H1 (cell line): Measurements from ENCODE around the gene HRH1. TPM values are rescaled to one million over a fixed set of nuclear protein-coding genes. Genes with fewer than 3 reads are reported as not detected.

Experiments
- CTCF ChIA-PET: fragments of 300-600 bp; sonication (Branson Sonifier 250); formaldehyde crosslinking; loops from one replicate; lab custom pipeline; 2021; ENCODE audit not compliant: partially characterized antibody; lab: Charles Lee
- POLR2A ChIA-PET: fragments of 300-600 bp; sonication (Branson Sonifier 250); formaldehyde crosslinking; loops from one replicate; lab custom pipeline; 2021; ENCODE audit warnings: inconsistent platforms; ENCODE audit not compliant: partially characterized antibody; lab: Charles Lee
- DNase-seq, 2 experiments: peaks; one replicate each; pipeline versions ENCODE4 v3.0.0 to v3.0.0-alpha.2; 2010 to 2022; ENCODE audit warnings: low spot score in 2 of 2, low read depth in 1 of 2, mixed read lengths in 1 of 2
- FAIRE-seq: peaks from 2 replicates; lab custom pipeline; 2011; peaks lifted over from hg19 to GRCh38; lab: Jason Lieb, UNC
- H2AFZ ChIP-seq: 2 replicates; pipeline ENCODE4 v1.8.1; 2012; ENCODE audit warnings: low read length, inconsistent platforms
- H2AK5ac ChIP-seq: 2 replicates; pipeline ENCODE4 v1.6.1; 2013; ENCODE audit warnings: low read depth, low read length
- H2BK120ac ChIP-seq: replicated peaks from 2 replicates; pipeline ENCODE3; 2013; ENCODE audit warnings: low read depth, low read length, inconsistent platforms
- H2BK12ac ChIP-seq: 2 replicates; pipeline ENCODE4 v1.6.1; 2013; ENCODE audit warnings: low read depth, low read length
- H2BK15ac ChIP-seq: 2 replicates; pipeline ENCODE4 v1.6.1; 2013; ENCODE audit warnings: low read length
- H2BK20ac ChIP-seq: 2 replicates; pipeline ENCODE4 v1.6.1; 2013; ENCODE audit warnings: low read length
- H2BK5ac ChIP-seq: 2 replicates; pipeline ENCODE4 v1.6.1; 2013; ENCODE audit warnings: low read depth, low read length
- H3K14ac ChIP-seq: 2 replicates; pipeline ENCODE4 v1.6.1; 2013; ENCODE audit warnings: inconsistent platforms; ENCODE audit not compliant: insufficient read length
- H3K18ac ChIP-seq: 2 replicates; pipeline ENCODE4 v1.6.1; 2013; ENCODE audit warnings: low read length; ENCODE audit errors: extremely low read depth
- H3K23ac ChIP-seq: 2 replicates; pipeline ENCODE4 v1.6.1; 2013; ENCODE audit warnings: inconsistent platforms; ENCODE audit not compliant: insufficient read length
- H3K23me2 ChIP-seq: 2 replicates; pipeline ENCODE4 v1.6.1; 2013; ENCODE audit warnings: low read depth, low read length
- H3K27ac ChIP-seq: 2 replicates; pipeline ENCODE4 v1.6.1; 2011; ENCODE audit warnings: low read depth, low read length, inconsistent platforms
- H3K27me3 ChIP-seq, 4 experiments: replicated peaks in 1 of 4; 1 replicate in 1 of 4; 2 replicates in 3 of 4; pipeline versions ENCODE4 v1.6.1 to v1.8.1; 2011 to 2013; ENCODE audit warnings: low read length in 3 of 4, mild to moderate bottlenecking in 3 of 4, inconsistent platforms in 2 of 4, mixed read lengths in 2 of 4, moderate library complexity in 1 of 4; ENCODE audit not compliant: control insufficient read depth in 3 of 4, insufficient read depth in 3 of 4; ENCODE audit errors: extremely low read depth in 1 of 4
- H3K36me3 ChIP-seq, 4 experiments: 2 replicates each; pipeline versions ENCODE4 v1.6.1 to v1.8.1; 2011 to 2013; ENCODE audit warnings: mild to moderate bottlenecking in 4 of 4, low read length in 3 of 4, moderate library complexity in 2 of 4, control low read depth in 1 of 4, inconsistent platforms in 1 of 4; ENCODE audit not compliant: insufficient read depth in 4 of 4, control insufficient read depth in 2 of 4
- H3K4ac ChIP-seq: replicated peaks from 2 replicates; pipeline ENCODE3; 2013; ENCODE audit warnings: low read length, low read depth, mixed read lengths, inconsistent platforms; ENCODE audit not compliant: insufficient read length
- H3K4me1 ChIP-seq, 4 experiments: replicated peaks in 1 of 4; 1 replicate in 1 of 4; 2 replicates in 3 of 4; pipeline versions ENCODE4 v1.6.1 to v1.8.1; 2011 to 2013; ENCODE audit warnings: low read length in 3 of 4, inconsistent platforms in 2 of 4, mixed read lengths in 1 of 4; ENCODE audit not compliant: insufficient read depth in 4 of 4, control insufficient read depth in 3 of 4
- H3K4me2 ChIP-seq, 2 experiments: 2 replicates each; pipeline versions ENCODE4 v1.6.1 to v1.8.1; 2011 to 2013; ENCODE audit warnings: low read depth in 2 of 2, low read length in 2 of 2, control low read depth in 1 of 2, inconsistent platforms in 1 of 2, mild to moderate bottlenecking in 1 of 2; ENCODE audit not compliant: insufficient read depth in 1 of 2
- H3K4me3 ChIP-seq, 4 experiments: fragments of 200-600, 300-600 bp in 1 of 4; sonication (generic), shearing (Covaris generic), sonication (Bioruptor Twin) in 1 of 4; 2 replicates each; pipeline versions ENCODE4 v1.5.1 to v1.8.1; 2011 to 2016; ENCODE audit warnings: low read length in 4 of 4, low read depth in 3 of 4, control low read depth in 2 of 4, inconsistent platforms in 2 of 4, mild to moderate bottlenecking in 2 of 4, mixed read lengths in 1 of 4, moderate library complexity in 1 of 4; ENCODE audit not compliant: insufficient read depth in 2 of 4; ENCODE audit errors: extremely low read depth in 1 of 4
- H3K56ac ChIP-seq: replicated peaks from 2 replicates; pipeline ENCODE3; 2013; ENCODE audit warnings: low read depth, mild to moderate bottlenecking, mixed read lengths, low read length, inconsistent platforms; ENCODE audit not compliant: insufficient read length
- H3K79me1 ChIP-seq: 2 replicates; pipeline ENCODE4 v1.6.1; 2013; ENCODE audit warnings: low read depth, low read length, control low read depth
- H3K79me2 ChIP-seq, 2 experiments: 2 replicates each; pipeline versions ENCODE4 v1.6.1 to v1.8.1; 2012 to 2013; ENCODE audit warnings: low read length in 2 of 2, mild to moderate bottlenecking in 2 of 2, inconsistent platforms in 1 of 2; ENCODE audit not compliant: insufficient read depth in 2 of 2, control insufficient read depth in 1 of 2
- H3K9ac ChIP-seq, 4 experiments: replicated peaks in 1 of 4; 1 replicate in 1 of 4; 2 replicates in 3 of 4; pipeline versions ENCODE4 v1.6.1 to v1.8.1; 2011 to 2013; ENCODE audit warnings: low read depth in 3 of 4, low read length in 3 of 4, control low read depth in 2 of 4, mild to moderate bottlenecking in 2 of 4, moderate library complexity in 2 of 4, inconsistent platforms in 1 of 4; ENCODE audit errors: extremely low read depth in 1 of 4
- H3K9me3 ChIP-seq, 2 experiments: 2 replicates each; pipeline versions ENCODE4 v1.6.1 to v1.8.1; 2012 to 2013; ENCODE audit warnings: mild to moderate bottlenecking in 2 of 2, moderate library complexity in 2 of 2, control low read depth in 1 of 2, inconsistent platforms in 1 of 2, low read depth in 1 of 2, low read length in 1 of 2, mixed read lengths in 1 of 2; ENCODE audit not compliant: insufficient read depth in 2 of 2
- H4K20me1 ChIP-seq, 2 experiments: replicated peaks in 1 of 2; 2 replicates each; pipeline versions ENCODE3 to v1.8.1; 2011 to 2013; ENCODE audit warnings: inconsistent platforms in 2 of 2, low read length in 2 of 2, mild to moderate bottlenecking in 1 of 2; ENCODE audit not compliant: insufficient read depth in 2 of 2, control insufficient read depth in 1 of 2
- H4K5ac ChIP-seq: 2 replicates; pipeline ENCODE4 v1.6.1; 2013; ENCODE audit warnings: low read length, low read depth, mixed read lengths, inconsistent platforms; ENCODE audit not compliant: insufficient read length
- H4K8ac ChIP-seq: 2 replicates; pipeline ENCODE4 v1.8.0; 2013; ENCODE audit warnings: mild to moderate bottlenecking, moderate library complexity, low read length, inconsistent platforms; ENCODE audit not compliant: insufficient read depth; ENCODE audit errors: extremely low read depth
- H4K91ac ChIP-seq: replicated peaks from 2 replicates; pipeline ENCODE3; 2013; ENCODE audit warnings: low read length, mixed read lengths, inconsistent platforms; ENCODE audit not compliant: insufficient read length
- BCL11A ChIP-seq, 2 experiments: IDR thresholded peaks; one replicate each; pipeline ENCODE4 v1.6.1; 2011; ENCODE audit warnings: low read depth in 2 of 2, low read length in 2 of 2, mild to moderate bottlenecking in 2 of 2
- CEBPB ChIP-seq: IDR thresholded peaks from 2 replicates; pipeline ENCODE4 v1.6.1; 2012; ENCODE audit warnings: low read depth, low read length
- GTF2F1 ChIP-seq: IDR thresholded peaks from 2 replicates; pipeline ENCODE4 v1.6.1; 2012; ENCODE audit warnings: low read depth, low read length, improper control_type of control experiment, borderline replicate concordance
- HDAC6 ChIP-seq: IDR thresholded peaks from one replicate; pipeline ENCODE4 v1.7.1; 2012; ENCODE audit warnings: low read depth, mild to moderate bottlenecking, inconsistent platforms, low read length, moderate library complexity
- KDM4A ChIP-seq: IDR thresholded peaks from one replicate; pipeline ENCODE4 v1.7.1; 2012; ENCODE audit warnings: low read depth, mild to moderate bottlenecking, moderate library complexity, low read length, inconsistent platforms; ENCODE audit not compliant: severe bottlenecking
- POLR2A ChIP-seq, 2 experiments: IDR thresholded peaks; 1 replicate in 1 of 2; 2 replicates in 1 of 2; pipeline ENCODE4 v1.6.1; 2011; ENCODE audit warnings: low read depth in 2 of 2, low read length in 2 of 2, mild to moderate bottlenecking in 2 of 2; ENCODE audit errors: control extremely low read depth in 1 of 2
- RBBP5 ChIP-seq: IDR thresholded peaks from 2 replicates; pipeline ENCODE4 v1.7.1; 2012; ENCODE audit warnings: low read depth, mild to moderate bottlenecking, inconsistent platforms, low read length, moderate library complexity, borderline replicate concordance
- RFX5 ChIP-seq: IDR thresholded peaks from 2 replicates; pipeline ENCODE4 v1.6.1; 2011; ENCODE audit warnings: low read depth, low read length, improper control_type of control experiment, borderline replicate concordance
- RNF2 ChIP-seq: fragments of 200-900, 300-1000 bp; sonication (generic); IDR thresholded peaks from 2 replicates; pipeline ENCODE4 v1.7.1; 2016; ENCODE audit warnings: borderline replicate concordance, low read depth, mild to moderate bottlenecking, antibody characterized with exemption, low read length; ENCODE audit not compliant: poor library complexity, severe bottlenecking; ENCODE audit errors: missing control alignments
- SP2 ChIP-seq: IDR thresholded peaks from 2 replicates; pipeline ENCODE4 v1.6.1; 2012; ENCODE audit warnings: mild to moderate bottlenecking, low read length, inconsistent platforms
- SRF ChIP-seq: IDR thresholded peaks from 2 replicates; pipeline ENCODE4 v1.6.1; 2011; ENCODE audit warnings: mild to moderate bottlenecking, low read depth, low read length, moderate library complexity
- WGBS, 2 experiments: shearing (Covaris generic) in 1 of 2; methylation state at CpG; one replicate each; pipeline versions ENCODE4 v1.1.6 to v1.1.7; 2013 to 2015; ENCODE audit warnings: low lambda C conversion rate in 2 of 2, mixed read lengths in 2 of 2, inconsistent platforms in 1 of 2, low coverage in 1 of 2, missing lambda C conversion rate in 1 of 2; ENCODE audit not compliant: insufficient replicate concordance in 2 of 2, insufficient coverage in 1 of 2, insufficient read length in 1 of 2; ENCODE audit errors: extremely low coverage in 1 of 2, missing lambda C conversion rate in 1 of 2; 5-methylcytosine and 5-hydroxymethylcytosine counted together
- polyA plus RNA-seq, 7 experiments: library from polyadenylated mRNA; depleted of rRNA in 3 of 7; stranded (reverse) in 5 of 7; unstranded in 2 of 7; fragments of >200 nt in 5 of 7; fragments of 200-250 nt in 2 of 7; gene quantifications; 1 replicate in 5 of 7; 2 replicates in 1 of 7; 4 replicates in 1 of 7; pipeline versions ENCODE4 v1.2.1 to v1.2.3, GENCODE V29; 2011 to 2013; ENCODE audit warnings: missing spikeins in 2 of 7, mixed read lengths in 2 of 7
- total RNA-seq: library from RNA; stranded (reverse); fragmentation: NEBNext Ultra II Directional; extraction: Animal tissue kit (Norgen Biotek cat#: 25700); gene quantifications from 2 replicates; pipeline ENCODE4 v1.2.1, GENCODE V29; 2021
- TF ChIP-seq, protein P1 (sequence below): IDR thresholded peaks from 2 replicates; pipeline ENCODE4 v1.6.1; 2011; ENCODE audit warnings: low read depth, mild to moderate bottlenecking, low read length; ENCODE audit not compliant: insufficient read depth
- TF ChIP-seq, protein P2 (sequence below): IDR thresholded peaks from 2 replicates; pipeline ENCODE4 v1.6.1; 2011; ENCODE audit warnings: low read length, improper control_type of control experiment

Gene HRH1
- total and polyA plus RNA-seq, 2 of the 8 experiments (the other 6 are each of a cell fraction or from before 2014, with no cell fraction given) = 0.11 TPM; not detected in 1

DNA sequence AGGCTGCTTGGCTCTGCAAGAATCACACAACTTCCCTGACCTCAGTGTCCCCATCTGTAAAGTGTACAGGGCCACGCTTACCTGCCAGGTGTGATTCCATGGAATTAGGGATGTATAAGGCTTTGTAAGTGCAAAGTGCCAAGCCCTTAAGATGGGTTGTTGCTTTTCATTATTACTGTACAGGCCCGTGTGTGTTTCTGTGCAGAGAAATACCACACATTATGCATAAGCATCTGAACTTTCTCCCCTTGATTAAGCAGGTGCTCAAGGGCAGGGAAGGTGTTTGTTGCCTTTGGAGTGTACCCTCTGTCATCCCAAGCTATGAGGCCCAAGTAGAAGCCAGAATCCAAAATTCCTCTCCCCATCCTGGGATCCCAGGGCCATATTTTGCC lies 13.6 kb upstream of the HRH1 start:
- POLR2A ChIA-PET = no interaction called here
- Histone ChIP-seq H2AFZ (no peak overlapping the region), H3K27me3 (no peaks in the 10 kb centered on the region; a peak in 1 of 7 replicates), H3K36me3 (no peaks in the 10 kb centered on the region), H3K79me2 (no peaks in the 10 kb centered on the region), H3K23me2 (no peaks in the 10 kb centered on the region), H3K9ac (no peak overlapping the region), H3K9me3 (no peaks in the 10 kb centered on the region), H4K91ac (no peak overlapping the region), H3K14ac (no peak overlapping the region), H2BK15ac (no peak overlapping the region), H3K56ac (no peak overlapping the region), H2BK120ac (no peak overlapping the region), H3K79me1 (no peaks in the 10 kb centered on the region), H3K4me2 (no peak overlapping the region), H2BK5ac (no peak overlapping the region), H4K8ac (no peak overlapping the region), H2BK20ac (no peak overlapping the region), H3K18ac (no peak overlapping the region), H2BK12ac (no peak overlapping the region), H3K4me1 (no peaks in the 10 kb centered on the region; a peak in 1 of 7 replicates), H4K20me1 (no peaks in the 10 kb centered on the region), H4K5ac (no peak overlapping the region), H2AK5ac (no peak overlapping the region), H3K27ac (no peak overlapping the region), H3K4me3 (no peak overlapping the region), H3K23ac (no peak overlapping the region), H3K4ac (no peak overlapping the region)
- whole genome bisulfite sequencing, 2 experiments = 91% methylated on average over 2 of the region's 2 CpGs; no CpG with 5 or more reads in 1 of the 2 experiments
- CTCF ChIA-PET = no interaction called here
- DNase-seq (no peak), FAIRE-seq (no peak)
- TF ChIP-seq KDM4A (no peak), RNF2 (no peak), POLR2A (IDR thresholded peaks at IDR 0.05; ENCODE audit: control extremely low read depth in 1 of 2, low read depth in 2 of 2, low read length in 2 of 2) (no peak), SP2 (no peak), RBBP5 (no peak), GTF2F1 (no peak), RFX5 (no peak), CEBPB (no peak), HDAC6 (no peak), SRF (no peak), BCL11A (IDR thresholded peaks at IDR 0.05; ENCODE audit: low read depth in 2 of 2, low read length in 2 of 2) (no peak)
- TF ChIP-seq, protein P1, sequence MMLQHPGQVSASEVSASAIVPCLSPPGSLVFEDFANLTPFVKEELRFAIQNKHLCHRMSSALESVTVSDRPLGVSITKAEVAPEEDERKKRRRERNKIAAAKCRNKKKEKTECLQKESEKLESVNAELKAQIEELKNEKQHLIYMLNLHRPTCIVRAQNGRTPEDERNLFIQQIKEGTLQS = no peak
- TF ChIP-seq, protein P2, sequence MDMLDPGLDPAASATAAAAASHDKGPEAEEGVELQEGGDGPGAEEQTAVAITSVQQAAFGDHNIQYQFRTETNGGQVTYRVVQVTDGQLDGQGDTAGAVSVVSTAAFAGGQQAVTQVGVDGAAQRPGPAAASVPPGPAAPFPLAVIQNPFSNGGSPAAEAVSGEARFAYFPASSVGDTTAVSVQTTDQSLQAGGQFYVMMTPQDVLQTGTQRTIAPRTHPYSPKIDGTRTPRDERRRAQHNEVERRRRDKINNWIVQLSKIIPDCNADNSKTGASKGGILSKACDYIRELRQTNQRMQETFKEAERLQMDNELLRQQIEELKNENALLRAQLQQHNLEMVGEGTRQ = no peak
